Measurements from ENCODE around the gene PLK5. TPM values are rescaled to one million over a fixed set of nuclear protein-coding genes. Genes with fewer than 3 reads are reported as not detected.
"Not testable (repeated sequence)": the region's sequence is repeated elsewhere in the genome, so short reads cannot be mapped to it uniquely, and the experiment has no call there.

Gene PLK5
- total RNA-seq, 1 donor from 2014 or later, result not detected

- no peak for DNase-seq (ENCODE audit: low read depth)
Measured at GRCh38 chr19:1525343-1525742, 1.5 kb downstream of the PLK5 start.

GRCh38 chr19:1526066-1526778 lies 2.3 kb downstream of the PLK5 start:
- DNase-seq (ENCODE audit: low read depth), result no peak

GRCh38 chr19:1526979-1527649 lies 3.2 kb downstream of the PLK5 start:
- DNase-seq (ENCODE audit: low read depth), result no peak

- DNase-seq (ENCODE audit: low read depth), result no peak
Measured at GRCh38 chr19:1527650-1528309, 3.9 kb downstream of the PLK5 start.

- DNase-seq (ENCODE audit: low read depth), result no peak
Measured at GRCh38 chr19:1528596-1529429, 4.9 kb downstream of the PLK5 start.

GRCh38 chr19:1529430-1529816 lies 5.5 kb downstream of the PLK5 start:
- no peak for DNase-seq (ENCODE audit: low read depth)

- DNase-seq (ENCODE audit: low read depth), result not testable (repeated sequence)
Measured at GRCh38 chr19:1530856-1531255, 7.0 kb downstream of the PLK5 start.

- no peak for DNase-seq (ENCODE audit: low read depth)
Measured at GRCh38 chr19:1531587-1531986, 7.7 kb downstream of the PLK5 start.

- no peak for DNase-seq (ENCODE audit: low read depth)
Measured at GRCh38 chr19:1532003-1532402, 8.1 kb downstream of the PLK5 start.

GRCh38 chr19:1533510-1534150 lies 9.8 kb downstream of the PLK5 start:
- no peak for DNase-seq (ENCODE audit: low read depth)

- DNase-seq (ENCODE audit: low read depth), result no peak
Measured at GRCh38 chr19:1534972-1535371, 11.1 kb downstream of the PLK5 start.

- not testable (repeated sequence) for DNase-seq (ENCODE audit: low read depth)
Measured at GRCh38 chr19:1535699-1536098, 11.8 kb downstream of the PLK5 start.

- DNase-seq (ENCODE audit: low read depth), result no peak
Measured at GRCh38 chr19:1538978-1539377, 15.1 kb downstream of the PLK5 start.

- not testable (repeated sequence) for DNase-seq (ENCODE audit: low read depth)
Measured at GRCh38 chr19:1539749-1540148, 15.9 kb downstream of the PLK5 start.

- no peak for DNase-seq (ENCODE audit: low read depth)
Measured at GRCh38 chr19:1540365-1540925, 16.6 kb downstream of the PLK5 start.

- no peak for DNase-seq (ENCODE audit: low read depth)
Measured at GRCh38 chr19:1549332-1549945, 25.6 kb downstream of the PLK5 start.

GRCh38 chr19:1551068-1552040 lies 27.5 kb downstream of the PLK5 start:
- DNase-seq (ENCODE audit: low read depth), result no peak

- DNase-seq (ENCODE audit: low read depth), result no peak
Measured at GRCh38 chr19:1553415-1553814, 29.5 kb downstream of the PLK5 start.

GRCh38 chr19:1554968-1555367 lies 31.1 kb downstream of the PLK5 start:
- no peak for DNase-seq (ENCODE audit: low read depth)
